Keratinocyte (primary cell): ENCODE measurements around the gene SLC17A7. TPM values are rescaled to one million over a fixed set of nuclear protein-coding genes. Genes with fewer than 3 reads are reported as not detected.

Source experiments
- DNase-seq: peaks from one replicate; pipeline ENCODE4 v3.0.0-alpha.2; 2011; ENCODE audit warnings: low read depth, missing footprints, low spot score
- FAIRE-seq: peaks from 2 replicates; lab custom pipeline; 2011; peaks lifted over from hg19 to GRCh38; lab: Jason Lieb, UNC
- H2AFZ ChIP-seq: 2 replicates; pipeline ENCODE4 v1.6.0; 2012; ENCODE audit warnings: low read length, control low read depth, inconsistent platforms; ENCODE audit not compliant: control insufficient read depth
- H3K27ac ChIP-seq: 2 replicates; pipeline ENCODE4 v1.5.1; 2011; ENCODE audit warnings: low read length; ENCODE audit not compliant: control insufficient read depth, insufficient read depth
- H3K27me3 ChIP-seq: 3 replicates; pipeline ENCODE4 v1.6.0; 2011; ENCODE audit warnings: low read length; ENCODE audit not compliant: control insufficient read depth, insufficient read depth; ENCODE audit errors: extremely low read depth
- H3K36me3 ChIP-seq, 2 experiments: 2 replicates in 1 of 2; 3 replicates in 1 of 2; pipeline ENCODE4 v1.5.1; 2011; ENCODE audit warnings: low read length in 2 of 2, mild to moderate bottlenecking in 1 of 2; ENCODE audit not compliant: control insufficient read depth in 2 of 2, insufficient read depth in 2 of 2; ENCODE audit errors: extremely low read depth in 1 of 2
- H3K4me1 ChIP-seq: 3 replicates; pipeline ENCODE4 v1.5.1; 2011; ENCODE audit warnings: low read length; ENCODE audit not compliant: control insufficient read depth, insufficient read depth; ENCODE audit errors: extremely low read depth
- H3K4me2 ChIP-seq: 3 replicates; pipeline ENCODE4 v1.6.0; 2011; ENCODE audit warnings: low read depth, low read length; ENCODE audit not compliant: control insufficient read depth, insufficient read depth; ENCODE audit errors: extremely low read depth
- H3K4me3 ChIP-seq, 3 experiments: fragments of 200-600 bp in 1 of 3; sonication (generic) in 1 of 3; 2 replicates in 2 of 3; 3 replicates in 1 of 3; pipeline ENCODE4 v1.5.1; 2011 to 2016; ENCODE audit warnings: low read length in 3 of 3, mild to moderate bottlenecking in 3 of 3, control low read depth in 2 of 3, inconsistent platforms in 1 of 3, low read depth in 1 of 3, mixed read lengths in 1 of 3, mixed run types in 1 of 3, moderate library complexity in 1 of 3; ENCODE audit not compliant: control insufficient read depth in 2 of 3, insufficient read depth in 2 of 3; ENCODE audit errors: extremely low read depth in 1 of 3
- H3K79me2 ChIP-seq: 2 replicates; pipeline ENCODE4 v1.6.0; 2012; ENCODE audit warnings: low read length; ENCODE audit not compliant: control insufficient read depth, insufficient read depth
- H3K9ac ChIP-seq: 3 replicates; pipeline ENCODE4 v1.6.0; 2011; ENCODE audit warnings: low read length; ENCODE audit not compliant: control insufficient read depth, insufficient read depth; ENCODE audit errors: extremely low read depth
- H3K9me1 ChIP-seq: 3 replicates; pipeline ENCODE4 v1.6.0; 2011; ENCODE audit warnings: low read length; ENCODE audit not compliant: control insufficient read depth, insufficient read depth; ENCODE audit errors: extremely low read depth
- H3K9me3 ChIP-seq: 2 replicates; pipeline ENCODE4 v1.5.1; 2012; ENCODE audit warnings: low read depth, low read length; ENCODE audit not compliant: control insufficient read depth
- H4K20me1 ChIP-seq: 3 replicates; pipeline ENCODE4 v1.6.0; 2011; ENCODE audit warnings: low read length; ENCODE audit not compliant: control insufficient read depth, insufficient read depth; ENCODE audit errors: extremely low read depth
- EZH2 ChIP-seq: IDR thresholded peaks from one replicate; pipeline ENCODE4 v1.6.1; 2012; ENCODE audit warnings: inconsistent platforms, mild to moderate bottlenecking, low read length, moderate library complexity
- dilution Hi-C: fragments of 300-500 bp; cut with MboI; formaldehyde crosslinking; loops from one replicate; pipeline ENCODE4 v1.7.0; 2020; ENCODE audit warnings: low sequenced_read_pairs; ENCODE audit not compliant: extremely low pct_ligation_motif_present
- polyA plus RNA-seq, 5 experiments: library from polyadenylated mRNA; depleted of rRNA in 3 of 5; stranded (reverse) in 3 of 5; stranded (forward) in 1 of 5; unstranded in 1 of 5; fragments of >200 nt; gene quantifications; 1 replicate in 1 of 5; 2 replicates in 3 of 5; 3 replicates in 1 of 5; pipeline versions ENCODE4 v1.2.1 to v1.2.3, GENCODE V29; 2011 to 2012; ENCODE audit warnings: missing spikeins in 2 of 5, low read depth in 1 of 5, low replicate concordance in 1 of 5
- TF ChIP-seq, protein P1 (sequence below), 3 experiments: IDR thresholded peaks in 1 of 3; conservative IDR thresholded peaks in 1 of 3; optimal IDR thresholded peaks in 1 of 3; 2 replicates in 2 of 3; 3 replicates in 1 of 3; pipeline versions ENCODE3 to v1.5.1; 2011; ENCODE audit warnings: low read length in 3 of 3, mild to moderate bottlenecking in 3 of 3, moderate library complexity in 2 of 3, control low read depth in 1 of 3, inconsistent platforms in 1 of 3; ENCODE audit not compliant: insufficient read depth in 2 of 3; ENCODE audit errors: extremely low read depth in 1 of 3

The SLC17A7 gene
- polyA plus RNA-seq, 1 donor (not counting 4 experiments of a cell fraction or from before 2014, with no cell fraction given) = 0.04 TPM

DNA sequence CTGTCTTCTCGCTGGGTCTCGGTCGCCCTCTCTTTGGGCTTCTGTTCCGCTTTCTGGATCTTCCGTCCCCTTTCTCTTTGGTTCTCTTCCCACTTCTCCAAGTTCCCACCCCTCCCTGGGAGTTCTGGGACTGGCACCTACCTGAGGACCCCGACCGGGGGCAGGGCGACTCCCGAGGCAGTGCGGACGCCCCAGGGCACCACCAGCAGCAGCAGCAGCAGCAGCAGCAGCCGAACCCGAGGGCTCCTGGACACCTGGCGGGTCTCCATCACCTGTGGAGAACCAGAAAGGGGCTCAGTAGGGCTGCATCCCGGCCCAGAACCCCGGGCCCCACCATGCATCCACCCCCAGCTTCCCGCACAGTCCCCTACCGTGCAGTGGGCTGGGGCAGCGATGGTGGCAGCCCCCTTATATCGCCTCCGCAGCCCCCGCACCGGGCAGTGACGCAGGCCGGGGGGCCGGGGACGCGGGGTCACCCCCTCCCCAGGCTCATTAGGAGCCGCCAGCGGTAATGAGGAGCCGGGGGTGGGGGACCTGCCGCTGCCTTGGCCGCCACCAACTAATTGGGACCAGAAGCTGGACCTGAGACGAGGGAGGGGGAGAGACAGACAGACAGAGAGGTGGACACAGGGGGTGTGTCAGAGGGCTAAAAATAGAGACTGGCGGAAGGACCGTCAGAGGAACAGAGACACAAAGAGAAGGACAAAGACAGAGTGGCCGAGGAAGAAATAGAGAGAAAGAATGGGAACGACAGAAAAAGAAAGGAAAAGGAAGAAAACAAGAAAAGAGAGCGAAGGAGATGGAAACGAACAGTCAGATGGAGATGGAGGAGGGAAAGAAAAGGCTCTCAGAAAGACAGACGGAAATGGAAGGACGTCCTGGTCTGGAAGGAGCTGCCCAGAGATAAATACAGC is 18.0 kb downstream of the SLC17A7 start, which contains the start of gene PTH2:
PTH2 (minus strand) TSS at position 371 of the 914 bp plus-strand sequence; CDS start at position 269, 102 bp downstream.
- H3K9me1 ChIP-seq = no peaks in the 10 kb centered on the region
- no peak for TF ChIP-seq EZH2
- TF ChIP-seq, protein P1, sequence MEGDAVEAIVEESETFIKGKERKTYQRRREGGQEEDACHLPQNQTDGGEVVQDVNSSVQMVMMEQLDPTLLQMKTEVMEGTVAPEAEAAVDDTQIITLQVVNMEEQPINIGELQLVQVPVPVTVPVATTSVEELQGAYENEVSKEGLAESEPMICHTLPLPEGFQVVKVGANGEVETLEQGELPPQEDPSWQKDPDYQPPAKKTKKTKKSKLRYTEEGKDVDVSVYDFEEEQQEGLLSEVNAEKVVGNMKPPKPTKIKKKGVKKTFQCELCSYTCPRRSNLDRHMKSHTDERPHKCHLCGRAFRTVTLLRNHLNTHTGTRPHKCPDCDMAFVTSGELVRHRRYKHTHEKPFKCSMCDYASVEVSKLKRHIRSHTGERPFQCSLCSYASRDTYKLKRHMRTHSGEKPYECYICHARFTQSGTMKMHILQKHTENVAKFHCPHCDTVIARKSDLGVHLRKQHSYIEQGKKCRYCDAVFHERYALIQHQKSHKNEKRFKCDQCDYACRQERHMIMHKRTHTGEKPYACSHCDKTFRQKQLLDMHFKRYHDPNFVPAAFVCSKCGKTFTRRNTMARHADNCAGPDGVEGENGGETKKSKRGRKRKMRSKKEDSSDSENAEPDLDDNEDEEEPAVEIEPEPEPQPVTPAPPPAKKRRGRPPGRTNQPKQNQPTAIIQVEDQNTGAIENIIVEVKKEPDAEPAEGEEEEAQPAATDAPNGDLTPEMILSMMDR (optimal IDR thresholded peaks at IDR 0.05 in 1 of 3, IDR thresholded peaks at IDR 0.05 in 1 of 3, conservative IDR thresholded peaks at IDR 0.05 in 1 of 3; ENCODE audit: extremely low read depth in 1 of 3, insufficient read depth in 2 of 3, low read length in 3 of 3) = no peak
- no peak within 1 kb of the TSS for H3K27ac ChIP-seq
- no peak within 1 kb of the TSS for H2AFZ ChIP-seq
- peaks cover 93% of the 10 kb centered on the region for H3K27me3 ChIP-seq
- no peaks in the 10 kb centered on the region for H4K20me1 ChIP-seq
- peaks cover 4% of the 10 kb centered on the region for H3K4me1 ChIP-seq
- peak within 1 kb of the TSS; percentile 40 for H3K4me2 ChIP-seq
- H3K36me3 ChIP-seq = no peaks in the 10 kb centered on the region
- no peak within 1 kb of the TSS for H3K4me3 ChIP-seq
- FAIRE-seq = no peak
- no peak within 1 kb of the TSS for H3K9ac ChIP-seq
- H3K9me3 ChIP-seq = no peaks in the 10 kb centered on the region
- dilution Hi-C loops = no loop called here
- H3K79me2 ChIP-seq = no peaks in the 10 kb centered on the region
- no peak for DNase-seq

DNA sequence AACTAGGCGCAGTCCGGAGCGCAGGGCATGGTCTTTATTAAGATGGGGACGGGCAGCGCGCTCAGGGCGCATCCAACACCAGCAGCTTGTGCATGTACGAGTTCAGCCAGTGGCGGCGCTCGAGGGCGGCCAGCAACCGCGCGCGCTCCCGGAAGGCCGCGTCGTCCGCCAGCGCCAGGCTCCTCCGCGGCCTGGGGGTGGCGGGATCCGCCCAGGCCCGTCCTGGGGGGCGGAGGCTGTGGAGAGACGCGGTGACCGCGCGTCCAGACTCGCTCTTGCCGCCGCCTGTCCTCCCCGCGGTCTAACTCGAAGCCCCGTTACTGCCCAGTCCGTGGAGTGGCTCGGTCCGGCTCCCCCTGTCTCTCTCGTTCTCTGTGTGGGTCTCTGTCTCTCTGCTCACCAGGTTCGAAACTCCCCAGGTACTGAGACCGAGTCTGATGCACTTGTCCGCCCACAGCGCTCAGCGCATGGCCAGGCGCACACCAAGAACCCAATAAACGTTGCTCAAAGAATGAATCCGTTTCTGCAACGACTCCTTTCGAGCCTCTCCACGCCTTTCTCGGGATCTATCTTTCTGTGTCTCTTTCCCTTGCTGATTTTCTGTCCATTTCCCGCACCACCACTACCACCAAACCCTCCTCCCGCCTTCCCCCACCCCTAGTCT is 18.8 kb downstream of the SLC17A7 start:
- dilution Hi-C loops = no loop called here
- H3K4me3 ChIP-seq = no peak overlapping the region
- no peak overlapping the region for H3K9ac ChIP-seq
- H2AFZ ChIP-seq = no peak overlapping the region
- peak overlapping the region; percentile 40 for H3K4me2 ChIP-seq
- H3K4me1 ChIP-seq = no peaks in the 10 kb centered on the region
- H3K79me2 ChIP-seq = no peaks in the 10 kb centered on the region
- TF ChIP-seq EZH2 = peak; percentile 65
- TF ChIP-seq, protein P1 (optimal IDR thresholded peaks at IDR 0.05 in 1 of 3, IDR thresholded peaks at IDR 0.05 in 1 of 3, conservative IDR thresholded peaks at IDR 0.05 in 1 of 3; ENCODE audit: extremely low read depth in 1 of 3, insufficient read depth in 2 of 3, low read length in 3 of 3) = peak; percentile 33 to 66 (median 54)
- peaks cover 85% of the 10 kb centered on the region for H3K27me3 ChIP-seq
- no peaks in the 10 kb centered on the region for H4K20me1 ChIP-seq
- FAIRE-seq (no peak), DNase-seq (no peak)
- no peaks in the 10 kb centered on the region for H3K9me3 ChIP-seq
- H3K27ac ChIP-seq = no peak overlapping the region
- H3K9me1 ChIP-seq = no peaks in the 10 kb centered on the region
- no peaks in the 10 kb centered on the region for H3K36me3 ChIP-seq
